ENCODE data around the gene HINFP. TPM values are rescaled to one million over a fixed set of nuclear protein-coding genes. Genes with fewer than 3 reads are reported as not detected.
"Not testable (repeated sequence)": the region's sequence is repeated elsewhere in the genome, so short reads cannot be mapped to it uniquely, and the experiment has no call there.

HINFP gene
- total RNA-seq, 1 donor from 2014 or later, result 39.6 TPM

DNA sequence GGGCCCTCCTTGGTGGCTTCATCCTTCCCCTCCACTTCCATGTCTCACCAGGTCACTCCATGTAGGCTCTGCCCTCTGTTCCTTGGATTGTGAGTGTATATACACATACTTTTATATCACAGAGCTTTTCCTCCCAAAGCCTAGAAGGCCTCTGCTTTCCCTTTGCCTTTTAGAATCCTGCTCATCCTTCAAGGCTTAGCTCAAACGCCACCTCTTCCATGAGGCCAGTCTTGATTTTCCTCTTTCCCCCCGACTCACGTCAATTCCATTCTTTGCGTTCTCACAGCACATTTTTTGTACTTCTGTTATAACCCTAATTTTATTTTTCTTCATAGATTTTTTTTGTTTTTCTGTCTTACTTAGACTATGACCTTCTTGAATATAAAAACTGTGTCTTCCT lies 31.2 kb downstream of the HINFP start:
- intact Hi-C loops (cut with micrococcal nuclease), result loop anchor here (1.0 kb wide), 1 partner anchor 43 kb away; no protein-coding TSS in a partner anchor

DNA sequence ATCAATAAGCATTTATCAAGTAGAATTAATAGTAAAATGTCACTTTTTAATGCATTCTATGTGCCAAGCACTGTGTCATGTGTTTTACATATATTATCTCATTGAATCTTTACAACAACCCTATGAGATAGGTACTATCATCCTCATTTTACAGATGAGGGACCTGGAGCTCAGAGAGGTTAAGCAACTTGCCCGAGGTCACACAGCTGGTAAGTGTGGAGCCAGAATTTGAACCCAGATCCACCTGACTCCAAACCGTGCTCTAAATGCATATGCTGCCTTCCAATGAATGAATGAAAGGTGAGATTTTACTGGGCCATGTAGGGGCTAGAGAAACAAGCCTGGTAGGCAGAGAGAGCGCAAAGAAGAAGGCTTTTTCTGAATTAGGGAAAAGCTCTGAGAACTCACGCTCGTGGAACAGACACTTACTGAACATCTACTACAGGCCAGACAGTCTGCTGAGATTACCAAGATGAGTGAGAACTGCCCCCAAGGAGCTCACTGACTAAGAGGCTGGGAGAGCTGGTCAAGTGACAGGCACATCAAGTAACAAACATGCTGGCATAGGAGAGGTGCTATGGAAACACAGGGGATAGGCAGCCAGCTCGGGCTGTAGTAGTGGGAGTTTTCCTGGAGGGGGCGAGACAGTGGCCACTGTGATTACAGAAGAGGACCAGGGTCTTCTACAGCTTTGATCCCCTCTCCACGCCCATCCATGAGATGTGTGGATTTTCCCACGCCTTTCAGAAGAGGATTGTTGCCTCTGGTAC lies 31.9 kb downstream of the HINFP start:
- intact Hi-C loops (cut with micrococcal nuclease), result no loop called here

DNA sequence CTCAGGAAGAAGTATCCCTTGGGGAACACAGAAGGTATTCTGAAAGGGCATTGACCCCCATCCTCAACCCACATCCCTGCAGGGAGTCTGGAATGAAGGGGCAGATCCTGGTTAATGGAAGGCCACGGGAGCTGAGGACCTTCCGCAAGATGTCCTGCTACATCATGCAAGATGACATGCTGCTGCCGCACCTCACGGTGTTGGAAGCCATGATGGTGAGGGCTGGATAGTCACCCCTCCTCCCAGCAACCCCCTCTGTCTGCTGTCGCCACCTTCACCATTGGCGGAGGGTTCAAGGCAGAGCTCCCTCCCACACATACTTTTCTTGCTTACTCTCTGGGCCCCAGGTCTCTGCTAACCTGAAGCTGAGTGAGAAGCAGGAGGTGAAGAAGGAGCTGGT lies 32.8 kb downstream of the HINFP start:
- intact Hi-C loops (cut with micrococcal nuclease), result no loop called here

DNA sequence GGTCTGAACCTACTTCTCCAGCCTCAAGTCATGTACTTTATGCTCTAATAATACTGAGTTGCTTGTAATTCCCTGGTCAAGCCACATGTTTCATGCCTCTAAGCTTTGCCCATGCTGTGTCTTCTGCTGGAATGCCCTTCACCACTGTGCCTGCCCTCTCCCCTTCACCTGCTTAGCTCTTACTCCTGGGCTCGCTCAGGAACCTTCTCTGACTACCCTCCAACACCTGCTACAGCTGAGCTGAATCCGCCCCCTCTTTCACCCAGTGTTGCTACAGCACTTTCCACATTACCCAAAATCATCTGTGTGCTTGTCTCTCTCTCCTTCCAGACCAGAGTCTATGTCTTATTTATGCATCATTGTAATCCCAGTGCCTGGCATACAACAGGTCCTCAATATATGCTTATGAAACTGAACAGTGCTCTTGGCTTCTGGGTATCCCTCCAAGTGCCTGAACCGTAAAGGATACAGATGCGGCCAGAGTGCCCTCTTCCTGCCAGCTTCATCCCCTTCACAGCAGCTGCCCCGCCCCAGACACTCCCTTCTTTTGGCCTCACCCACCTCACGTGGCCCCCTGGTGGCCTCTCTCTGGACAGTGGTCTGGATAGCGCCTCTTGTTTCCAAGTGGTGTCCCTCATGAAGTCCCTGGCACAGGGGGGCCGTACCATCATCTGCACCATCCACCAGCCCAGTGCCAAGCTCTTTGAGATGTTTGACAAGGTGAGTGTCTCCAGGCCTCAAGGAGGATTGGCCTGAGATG lies 34.5 kb downstream of the HINFP start:
- intact Hi-C loops (cut with micrococcal nuclease), result no loop called here

DNA sequence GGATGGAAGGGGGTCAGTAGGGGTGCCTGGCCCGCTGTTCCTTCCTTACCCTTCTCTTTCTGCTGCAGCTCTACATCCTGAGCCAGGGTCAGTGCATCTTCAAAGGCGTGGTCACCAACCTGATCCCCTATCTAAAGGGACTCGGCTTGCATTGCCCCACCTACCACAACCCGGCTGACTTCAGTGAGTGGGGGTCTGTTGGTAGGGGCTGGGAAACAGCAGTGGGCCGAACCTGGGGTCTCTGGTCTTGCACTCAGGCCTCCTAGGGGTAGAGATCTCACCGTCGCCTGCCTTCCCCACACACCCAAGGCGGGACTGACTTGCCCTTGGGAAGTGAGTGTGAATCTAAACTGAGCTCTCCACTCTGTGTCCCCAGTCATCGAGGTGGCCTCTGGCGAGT lies 35.1 kb downstream of the HINFP start:
- intact Hi-C loops (cut with micrococcal nuclease), result no loop called here

DNA sequence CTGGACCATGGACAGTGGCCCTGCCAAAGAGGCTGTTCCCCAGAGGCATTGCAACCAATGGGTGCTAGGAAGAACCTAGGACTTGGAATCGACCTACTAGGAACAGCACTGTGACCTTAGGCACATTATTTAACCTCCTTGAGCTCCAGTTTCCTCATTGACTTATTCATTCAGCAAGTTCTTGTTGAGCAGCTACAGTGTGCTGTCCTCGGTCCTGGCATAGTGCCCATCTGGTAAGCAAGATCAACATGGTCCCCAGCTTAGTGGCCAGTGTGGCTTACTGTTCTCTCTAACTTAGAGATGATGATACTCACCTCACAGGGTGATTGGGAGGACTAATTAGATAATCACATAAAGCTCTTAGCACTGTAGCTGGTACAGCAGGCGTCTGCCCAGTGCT lies 35.7 kb downstream of the HINFP start:
- intact Hi-C loops (cut with micrococcal nuclease), result no loop called here

DNA sequence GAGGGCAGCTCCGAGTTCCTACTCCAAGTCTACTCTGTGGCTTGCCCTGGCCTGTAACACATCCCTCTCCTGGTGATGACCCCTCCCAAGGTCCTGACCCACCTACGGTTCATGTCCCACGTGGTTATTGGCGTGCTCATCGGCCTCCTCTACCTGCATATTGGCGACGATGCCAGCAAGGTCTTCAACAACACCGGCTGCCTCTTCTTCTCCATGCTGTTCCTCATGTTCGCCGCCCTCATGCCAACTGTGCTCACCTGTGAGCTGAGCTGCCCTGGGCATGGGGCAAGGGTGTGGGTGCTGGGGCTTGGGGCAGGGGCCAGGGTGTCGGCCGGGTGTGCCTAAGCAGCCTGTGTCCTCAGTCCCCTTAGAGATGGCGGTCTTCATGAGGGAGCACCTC lies 37.1 kb downstream of the HINFP start:
- intact Hi-C loops (cut with micrococcal nuclease), result no loop called here

DNA sequence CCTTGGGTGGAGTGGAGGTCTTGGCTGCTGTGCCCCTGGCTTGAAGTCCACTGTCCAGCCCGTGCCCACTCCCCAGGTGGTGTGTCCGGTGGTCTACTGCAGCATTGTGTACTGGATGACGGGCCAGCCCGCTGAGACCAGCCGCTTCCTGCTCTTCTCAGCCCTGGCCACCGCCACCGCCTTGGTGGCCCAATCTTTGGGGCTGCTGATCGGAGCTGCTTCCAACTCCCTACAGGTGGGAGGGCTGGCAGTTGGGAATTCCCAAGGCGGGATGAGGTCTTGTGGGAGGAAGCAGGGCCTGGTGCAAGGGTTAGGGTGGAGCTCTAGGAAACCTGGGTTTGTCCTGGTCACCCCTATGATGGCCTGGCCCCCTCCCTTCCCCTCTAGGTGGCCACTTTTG lies 38.8 kb downstream of the HINFP start:
- intact Hi-C loops (cut with micrococcal nuclease), result no loop called here

DNA sequence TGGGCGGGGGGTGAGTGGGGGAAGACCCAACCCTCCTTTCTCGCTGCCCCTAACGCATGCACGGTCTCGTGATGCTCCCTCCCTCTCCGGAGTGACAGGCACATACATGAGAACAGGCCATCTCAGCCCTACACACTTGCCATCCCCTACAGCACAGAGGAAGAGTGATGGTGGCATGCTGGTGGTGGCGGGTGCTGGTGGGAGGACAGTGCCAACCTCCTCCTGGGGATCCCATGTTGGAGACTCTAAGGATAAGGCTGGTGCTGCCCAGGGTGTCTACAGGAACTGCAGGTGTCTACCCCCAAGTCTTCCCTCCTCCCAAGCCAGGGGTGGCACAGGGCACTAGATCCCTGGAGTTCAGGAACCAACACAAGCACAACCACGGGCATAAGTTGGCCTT lies 40.5 kb downstream of the HINFP start:
- intact Hi-C loops (cut with micrococcal nuclease), result no loop called here

DNA sequence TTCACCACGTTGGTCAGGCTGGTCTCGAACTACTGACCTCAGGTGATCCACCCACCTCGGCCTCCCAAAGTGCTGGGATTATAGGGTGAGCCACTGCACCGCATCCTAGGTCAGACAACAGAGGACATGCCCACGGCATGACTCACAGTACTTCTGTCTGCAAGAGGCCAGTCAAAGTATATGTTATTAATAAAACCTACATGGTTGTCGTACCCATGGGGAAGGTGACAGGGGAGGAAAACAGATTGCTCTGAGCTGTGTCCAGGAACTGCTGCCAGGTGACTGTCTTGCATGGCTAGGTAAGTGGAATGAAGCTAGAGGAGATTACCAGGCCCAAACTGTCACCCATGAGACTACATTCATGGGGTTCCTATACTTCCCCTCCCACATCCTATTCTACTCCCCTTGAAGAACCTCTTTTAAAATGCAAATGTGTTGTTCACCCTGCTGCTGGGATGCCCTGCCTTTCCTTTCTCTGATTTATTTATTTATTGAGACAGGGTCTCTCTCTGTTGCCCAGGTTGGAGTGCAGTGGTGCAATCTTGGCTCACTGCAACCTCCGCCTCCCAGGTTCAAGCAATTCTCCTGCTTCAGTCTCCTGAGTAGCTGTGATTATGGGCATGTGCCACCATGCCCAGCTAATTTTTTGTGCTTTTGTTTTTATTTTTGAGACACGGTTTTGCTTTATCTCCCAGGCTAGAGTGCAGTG lies 45.1 kb downstream of the HINFP start:
- intact Hi-C loops (cut with micrococcal nuclease), result no loop called here

DNA sequence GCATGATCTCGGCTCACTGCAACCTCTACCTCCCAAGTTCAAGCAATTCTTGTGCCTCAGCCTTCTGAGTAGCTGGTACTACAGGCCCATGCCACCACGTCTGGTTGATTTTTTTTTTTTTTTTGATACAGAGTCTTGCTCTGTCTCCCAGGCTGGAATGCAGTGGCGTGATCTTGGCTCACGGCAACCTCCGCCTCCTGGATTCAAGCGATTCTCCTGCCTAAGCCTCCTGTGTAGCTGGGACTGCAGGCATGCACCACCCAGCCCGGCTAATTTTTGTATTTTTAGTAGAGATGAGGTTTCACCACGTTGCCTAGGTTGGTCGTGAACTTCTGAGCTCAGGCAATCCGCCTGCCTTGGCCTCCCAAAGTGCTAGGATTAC lies 45.7 kb downstream of the HINFP start:
- intact Hi-C loops (cut with micrococcal nuclease), result not testable (repeated sequence)

DNA sequence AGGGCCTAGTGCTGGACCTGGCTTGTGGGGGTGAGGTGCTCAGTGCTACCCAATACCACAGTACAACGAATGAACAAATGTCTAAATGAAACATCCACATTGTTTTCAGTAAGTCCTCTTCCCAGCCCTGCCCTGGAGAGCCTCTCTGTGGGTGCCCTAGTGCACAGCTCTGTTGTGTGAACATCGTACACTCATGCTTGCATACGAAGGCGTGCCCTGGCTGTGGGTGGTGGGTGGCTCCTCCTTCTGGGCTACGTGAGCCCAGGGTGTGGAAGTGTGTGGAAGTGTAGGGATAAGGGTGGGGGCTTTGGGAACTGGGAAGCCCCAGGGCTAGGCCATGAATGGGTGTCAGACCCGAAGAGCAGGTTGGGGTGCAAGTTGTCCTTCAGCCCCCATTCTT lies 46.6 kb downstream of the HINFP start:
- intact Hi-C loops (cut with micrococcal nuclease), result loop anchor here (1.0 to 2.0 kb wide), 3 partner anchors 29 to 155 kb away; no protein-coding TSS in a partner anchor

DNA sequence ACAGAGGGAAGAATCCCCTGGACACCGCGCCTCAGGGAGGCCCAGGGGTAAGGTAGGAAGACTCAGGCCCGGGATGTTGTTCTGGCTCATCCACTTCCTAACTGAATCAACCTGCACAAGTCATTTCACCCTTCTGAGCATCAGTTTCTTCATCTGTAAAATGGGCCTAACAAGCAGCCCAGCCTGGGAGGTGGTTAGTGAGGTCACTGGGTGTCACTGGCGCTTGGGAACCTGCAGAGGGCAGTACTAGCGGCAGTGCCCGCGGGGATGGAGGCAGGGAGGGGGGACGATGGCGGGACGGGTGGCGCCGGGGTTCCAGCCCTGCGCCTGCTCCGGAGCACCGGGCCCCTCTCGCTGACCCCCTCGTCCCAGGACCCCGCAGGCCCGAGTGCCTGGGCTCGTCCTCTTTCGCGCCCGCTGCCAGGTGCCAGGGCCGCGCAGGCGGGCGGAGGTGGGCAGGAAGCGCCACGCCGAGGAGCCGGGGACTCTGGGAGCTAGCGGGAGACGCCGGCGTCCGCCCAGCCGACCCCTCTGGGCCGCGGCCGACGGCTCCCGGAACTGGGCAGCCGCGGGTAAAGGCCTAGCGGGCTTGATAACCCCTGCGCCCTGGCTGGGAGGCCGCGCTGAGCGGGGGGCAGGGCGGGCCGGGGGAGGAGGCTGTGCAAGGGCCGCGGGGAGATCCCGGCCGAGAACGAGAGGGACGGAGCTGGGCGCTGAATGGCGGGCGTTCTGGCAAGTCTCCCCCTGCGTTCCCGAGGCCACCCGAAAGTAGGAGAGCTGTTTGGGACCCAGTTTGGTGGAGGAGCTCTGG lies 47.3 kb downstream of the HINFP start, which contains the start of gene NLRX1:
TSS of gene NLRX1 (plus strand) at position 255 of the 811 bp plus-strand sequence. CDS start 2,679 bp downstream, outside the sequence.
- intact Hi-C loops (cut with micrococcal nuclease), result loop anchor here (1.0 to 2.0 kb wide), 3 partner anchors 29 to 154 kb away; no protein-coding TSS in a partner anchor

DNA sequence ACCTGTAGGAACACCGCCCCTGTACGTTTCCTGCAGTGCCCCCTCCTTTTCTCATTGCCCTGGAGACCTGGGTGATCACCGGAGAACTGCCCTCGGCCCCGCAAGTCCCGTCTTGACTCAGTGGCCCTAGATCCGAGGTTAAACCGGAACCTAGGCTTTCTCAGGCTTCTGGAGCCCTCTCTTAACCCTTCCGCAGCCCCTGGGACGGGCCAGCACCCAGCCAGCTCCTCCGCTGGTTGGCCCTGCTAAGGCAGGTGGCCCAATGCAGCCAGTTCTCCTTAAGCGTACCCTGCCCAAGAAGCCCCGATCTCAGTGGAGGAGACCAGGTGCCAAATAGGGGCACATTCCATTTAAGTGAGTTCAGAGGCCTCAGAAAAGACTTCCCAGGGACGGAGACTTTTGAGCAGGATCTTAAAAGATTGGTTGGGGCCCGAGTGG lies 47.9 kb downstream of the HINFP start:
- intact Hi-C loops (cut with micrococcal nuclease), result loop anchor here (2.0 kb wide), 2 partner anchors 66 to 154 kb away; no protein-coding TSS in a partner anchor

DNA sequence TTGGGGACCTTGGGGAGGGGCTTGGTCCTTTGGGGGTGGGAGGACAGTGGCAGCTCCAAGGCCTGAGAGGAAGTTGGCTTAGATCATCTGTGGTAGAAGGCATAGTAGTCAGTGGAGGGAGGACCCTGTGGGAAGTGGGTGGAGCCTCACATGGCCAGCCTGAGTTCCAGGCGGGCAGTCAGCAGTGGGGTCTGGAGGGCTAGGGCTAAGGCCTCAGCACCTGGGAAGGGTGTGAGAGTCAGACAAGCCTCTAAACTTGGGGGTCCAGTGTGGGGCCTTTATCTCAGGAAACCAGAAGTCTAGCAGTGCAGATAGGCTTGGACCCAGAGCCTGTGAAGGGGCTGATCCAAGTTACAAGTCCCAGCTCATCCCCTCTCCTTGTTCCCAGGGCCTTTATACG lies 51.1 kb downstream of the HINFP start:
- intact Hi-C loops (cut with micrococcal nuclease), result no loop called here

DNA sequence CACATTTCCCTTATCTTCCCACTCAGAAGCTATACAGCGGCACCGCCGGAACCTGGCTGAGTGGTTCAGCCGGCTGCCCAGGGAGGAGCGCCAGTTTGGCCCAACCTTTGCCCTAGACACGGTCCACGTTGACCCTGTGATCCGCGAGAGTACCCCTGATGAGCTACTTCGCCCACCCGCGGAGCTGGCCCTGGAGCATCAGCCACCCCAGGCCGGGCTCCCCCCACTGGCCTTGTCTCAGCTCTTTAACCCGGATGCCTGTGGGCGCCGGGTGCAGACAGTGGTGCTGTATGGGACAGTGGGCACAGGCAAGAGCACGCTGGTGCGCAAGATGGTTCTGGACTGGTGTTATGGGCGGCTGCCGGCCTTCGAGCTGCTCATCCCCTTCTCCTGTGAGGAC lies 52.1 kb downstream of the HINFP start:
- intact Hi-C loops (cut with micrococcal nuclease), result no loop called here

DNA sequence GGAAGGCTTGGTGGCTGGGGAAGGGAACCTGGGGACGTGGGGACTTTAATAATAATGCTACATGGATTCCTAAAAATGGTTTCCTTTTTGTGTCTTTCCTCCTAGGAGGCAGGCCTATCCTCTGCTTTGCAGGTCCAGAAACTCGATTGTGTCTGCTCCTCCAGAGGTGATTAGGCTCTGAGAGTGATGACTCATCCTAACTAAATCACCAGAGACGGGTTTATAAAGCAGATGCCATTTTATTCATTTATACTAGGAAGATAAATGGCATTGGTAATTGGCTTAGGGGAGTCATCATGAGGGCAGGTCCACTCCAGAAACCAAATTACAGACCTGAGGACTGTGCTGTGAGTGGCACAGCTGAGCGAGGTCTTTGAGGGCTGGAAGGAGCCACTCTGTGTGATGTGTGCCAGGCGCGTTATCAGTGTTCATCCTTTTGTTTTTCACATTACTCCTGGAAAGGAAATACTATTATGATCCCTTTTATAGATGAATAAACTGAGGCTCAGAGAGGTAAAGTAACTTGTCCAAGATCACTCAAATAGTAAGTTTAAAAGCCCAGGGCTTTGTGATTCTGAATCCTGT lies 54.2 kb downstream of the HINFP start:
- intact Hi-C loops (cut with micrococcal nuclease), result no loop called here

DNA sequence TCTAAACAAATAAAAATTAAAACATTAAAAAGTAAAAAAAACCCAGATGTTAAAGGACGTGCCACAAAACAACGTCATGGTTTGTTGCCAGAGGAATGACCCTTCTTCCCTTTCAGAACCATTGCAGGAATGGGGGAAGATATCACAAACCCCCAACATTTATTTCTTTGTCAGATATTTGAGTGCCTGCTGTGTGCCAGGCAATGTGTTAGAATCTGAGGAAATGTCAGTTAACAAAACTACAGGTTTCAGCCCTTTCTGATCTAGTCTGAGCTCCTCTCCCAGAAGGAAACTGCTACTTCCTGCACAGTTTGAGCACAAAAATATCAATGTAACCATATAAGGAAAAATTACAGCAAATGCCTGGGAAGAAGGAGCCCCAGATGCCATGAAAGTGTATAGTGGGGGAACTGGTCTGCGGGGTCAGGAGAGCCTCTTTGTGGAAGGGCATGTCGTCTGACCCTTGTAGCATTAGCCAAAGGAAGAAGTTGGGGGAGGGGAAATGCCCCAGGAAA lies 56.8 kb downstream of the HINFP start:
- intact Hi-C loops (cut with micrococcal nuclease), result no loop called here

DNA sequence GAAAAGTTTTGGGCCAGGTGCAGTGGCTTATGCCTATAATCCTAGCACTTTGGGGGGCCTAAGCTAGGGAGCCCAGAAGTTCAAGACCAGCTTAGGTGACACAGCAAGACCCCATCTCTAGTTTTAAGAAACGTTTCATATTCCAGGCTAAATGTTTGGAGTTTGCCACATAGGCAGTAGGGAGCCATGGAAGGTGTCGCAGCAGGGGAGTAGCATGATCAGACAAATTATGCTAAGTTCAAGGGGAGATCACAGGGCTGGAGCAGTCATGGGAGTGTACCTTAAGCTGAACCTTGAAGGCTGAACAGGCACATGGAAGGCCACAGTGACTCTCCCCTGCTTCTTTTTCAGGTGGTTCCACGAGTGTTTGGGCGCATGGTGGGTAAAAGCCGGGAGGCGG lies 58.0 kb downstream of the HINFP start:
- intact Hi-C loops (cut with micrococcal nuclease), result no loop called here

DNA sequence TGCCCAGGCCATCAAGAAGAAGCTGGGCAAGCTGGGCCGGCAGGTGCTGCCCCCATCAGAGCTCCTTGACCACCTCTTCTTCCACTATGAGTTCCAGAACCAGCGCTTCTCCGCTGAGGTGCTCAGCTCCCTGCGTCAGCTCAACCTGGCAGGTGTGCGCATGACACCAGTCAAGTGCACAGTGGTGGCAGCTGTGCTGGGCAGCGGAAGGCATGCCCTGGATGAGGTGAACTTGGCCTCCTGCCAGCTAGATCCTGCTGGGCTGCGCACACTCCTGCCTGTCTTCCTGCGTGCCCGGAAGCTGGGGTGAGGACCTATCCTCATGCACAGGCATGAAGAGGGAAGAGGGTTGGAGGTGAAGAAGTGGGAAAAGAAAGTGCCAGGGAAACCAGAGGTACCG lies 58.6 kb downstream of the HINFP start:
- intact Hi-C loops (cut with micrococcal nuclease), result no loop called here
